SH-SY5Y (cell line): ENCODE measurements around the gene HNRNPAB.

Experiments used
- GATA2 ChIP-seq: IDR thresholded peaks from 2 replicates; pipeline ENCODE4 v1.6.1; 2011; ENCODE audit warnings: mild to moderate bottlenecking, low read depth, low read length
- GATA3 ChIP-seq: IDR thresholded peaks from 2 replicates; pipeline ENCODE4 v1.6.1; 2011; ENCODE audit warnings: low read depth, mild to moderate bottlenecking, low read length, moderate library complexity

GRCh38 chr5:178201221-178201926 lies 3.0 kb upstream of the HNRNPAB start:
- no peak for TF ChIP-seq GATA2
- TF ChIP-seq GATA3 = no peak
